Esophagus squamous epithelium (tissue), 5 donors: ENCODE data around the gene WWTR1. TPM values are rescaled to one million over a fixed set of nuclear protein-coding genes. Genes with fewer than 3 reads are reported as not detected.
A peak's percentile ranks its signal among the peaks of the same experiment; 100 is the strongest.

Experiments
- DNase-seq: peaks from one replicate; lab custom pipeline; 2025; lab: John Stamatoyannopoulos, UW
- H3K27ac ChIP-seq, 4 donors: fragments of 200-600 bp; sonication (generic); one replicate each; pipeline ENCODE4 v1.5.1; 2016 to 2019; ENCODE audit warnings: mild to moderate bottlenecking in 1 of 4
- H3K27me3 ChIP-seq, 4 donors: fragments of 200-600 bp; sonication (generic); 1 replicate in 3 of 4; 2 replicates in 1 of 4; pipeline versions ENCODE4 v1.5.1 to v1.6.0; 2017 to 2021; ENCODE audit warnings: antibody characterized with exemption in 1 of 4
- H3K36me3 ChIP-seq, 3 donors: fragments of 200-600 bp; sonication (generic); one replicate each; pipeline ENCODE4 v1.5.1; 2016 to 2019
- H3K4me1 ChIP-seq, 3 donors: fragments of 200-600 bp; sonication (generic); one replicate each; pipeline ENCODE4 v1.5.1; 2017 to 2019
- H3K4me3 ChIP-seq, 4 donors: fragments of 200-600 bp; sonication (generic); 1 replicate in 3 of 4; 2 replicates in 1 of 4; pipeline ENCODE4 v1.5.1; 2016 to 2019; ENCODE audit warnings: mild to moderate bottlenecking in 2 of 4, moderate library complexity in 1 of 4
- H3K9me3 ChIP-seq, 3 donors: fragments of 200-600 bp; sonication (generic); one replicate each; pipeline ENCODE4 v1.5.1; 2016 to 2019
- CTCF ChIP-seq, 6 experiments: fragments of 450-650 bp in 4 of 6; fragments of 200-600 bp in 2 of 6; sonication (generic) in 2 of 6; IDR thresholded peaks; one replicate each; pipeline ENCODE4 v1.5.1; 2016 to 2019; ENCODE audit warnings: antibody characterized with exemption in 6 of 6, mild to moderate bottlenecking in 4 of 6, moderate library complexity in 4 of 6
- POLR2A ChIP-seq, 4 donors: fragments of 450-650 bp; IDR thresholded peaks; one replicate each; pipeline ENCODE4 v1.6.1; 2017; ENCODE audit warnings: antibody characterized with exemption in 4 of 4, mild to moderate bottlenecking in 4 of 4, moderate library complexity in 3 of 4
- WGBS, 2 donors: methylation state at CpG; one replicate each; pipeline ENCODE4 v1.1.5; 2018; 5-methylcytosine and 5-hydroxymethylcytosine counted together
- intact Hi-C: fragments of 100-400 bp; cut with DNase I; formaldehyde crosslinking; loops from one replicate; pipeline ENCODE4 v1.15.0; 2022
- total RNA-seq, 4 donors: library from RNA; depleted of rRNA; stranded (reverse); fragments of >200 nt; gene quantifications; one replicate each; pipeline ENCODE4 v1.1.0, GENCODE V29; 2016
- donor health status: DM: yes; HTN: yes; CAD: no.

Gene WWTR1
- 100 to 1,000 TPM in 1 of 4 donors, 10 to 100 TPM in 3; 35.7 to 116 (median 39.6) TPM for total RNA-seq

- no peaks in the 10 kb centered on the region for H3K36me3 ChIP-seq
- peak within 1 kb of the TSS; percentile 61 to 76 (median 76) for H3K4me3 ChIP-seq
- H3K27me3 ChIP-seq: no peaks in the 10 kb centered on the region
- WGBS, 2 donors: 0 to 1% methylated on average over 19 to 27 of the region's 52 CpGs
- TF ChIP-seq CTCF (IDR thresholded peaks at IDR 0.05): peak in 1 of 6 experiments; percentile 9
- peak in 3 of 4 donors; percentile 48 to 95 (median 92) for TF ChIP-seq POLR2A (IDR thresholded peaks at IDR 0.05)
- peaks cover 15 to 68% (median 31%) of the 10 kb centered on the region in 3 donors for H3K4me1 ChIP-seq
- peak within 1 kb of the TSS; percentile 95 to 98 (median 97) for H3K27ac ChIP-seq
- intact Hi-C loops: loop anchor here (10.0 kb wide), 1 partner anchor 83 kb away; no protein-coding TSS in a partner anchor
- no peaks in the 10 kb centered on the region for H3K9me3 ChIP-seq
- DNase-seq: peak; percentile 51
These were observed at the start of gene WWTR1 for GRCh38 chr3:149657926-149658743. Gene WWTR1 (minus strand): TSS chr3:149658025. CDS start chr3:149657306, 719 bp downstream.

- Histone ChIP-seq H3K36me3 (no peaks in the 10 kb centered on the region), H3K4me3 (no peak overlapping the region), H3K27ac (peak overlapping the region in 1 of 4 donors; percentile 2), H3K27me3 (no peaks in the 10 kb centered on the region), H3K9me3 (no peaks in the 10 kb centered on the region), H3K4me1 (no peaks in the 10 kb centered on the region)
- DNase-seq: no peak
- TF ChIP-seq CTCF (IDR thresholded peaks at IDR 0.05) (no peak), POLR2A (IDR thresholded peaks at IDR 0.05) (no peak)
- intact Hi-C loops: no loop called here
- 80 to 81% methylated on average over 3 of the region's 3 CpGs for WGBS, 2 donors
These were observed 49.1 kb upstream of the WWTR1 start for GRCh38 chr3:149706905-149707304.

- TF ChIP-seq POLR2A (IDR thresholded peaks at IDR 0.05) (no peak), CTCF (IDR thresholded peaks at IDR 0.05) (no peak)
- Histone ChIP-seq H3K4me1 (no peaks in the 10 kb centered on the region), H3K4me3 (no peak overlapping the region), H3K27me3 (no peaks in the 10 kb centered on the region), H3K9me3 (no peaks in the 10 kb centered on the region), H3K27ac (no peak overlapping the region), H3K36me3 (no peaks in the 10 kb centered on the region)
- intact Hi-C loops: no loop called here
- no peak for DNase-seq
These were observed 47.6 kb upstream of the WWTR1 start for GRCh38 chr3:149705416-149705815.

GRCh38 chr3:149703466-149703865 lies 45.6 kb upstream of the WWTR1 start:
- H3K27me3 ChIP-seq: no peaks in the 10 kb centered on the region
- no peaks in the 10 kb centered on the region for H3K4me1 ChIP-seq
- no peak for DNase-seq
- H3K9me3 ChIP-seq: peaks cover 0 to 7% (median 6%) of the 10 kb centered on the region in 3 donors
- WGBS, 2 donors: 77 to 79% methylated on average over 2 of the region's 2 CpGs
- TF ChIP-seq CTCF (IDR thresholded peaks at IDR 0.05): no peak
- no peak for TF ChIP-seq POLR2A (IDR thresholded peaks at IDR 0.05)
- intact Hi-C loops: no loop called here
- no peaks in the 10 kb centered on the region for H3K36me3 ChIP-seq
- peak overlapping the region in 3 of 4 donors; percentile 44 to 72 (median 53) for H3K27ac ChIP-seq
- H3K4me3 ChIP-seq: no peak overlapping the region
